HepG2 (cell line): ENCODE measurements around the gene USP9Y. TPM values are rescaled to one million over a fixed set of nuclear protein-coding genes. Genes with fewer than 3 reads are reported as not detected.

Source experiments
- ASH2L ChIP-seq: fragments of 300-600, 200-600 bp; sonication (generic); IDR thresholded peaks from 2 replicates; pipeline ENCODE4 v1.7.0; 2017; ENCODE audit warnings: low read depth, mild to moderate bottlenecking, moderate library complexity, mixed read lengths, low read length; ENCODE audit not compliant: insufficient read length
- MTA3 ChIP-seq: sonication (generic); formaldehyde crosslinking; IDR thresholded peaks from 2 replicates; pipeline ENCODE4 v1.4.0; 2020; ENCODE audit warnings: missing genetic modification reagents
- polyA plus RNA-seq, 8 experiments: library from polyadenylated mRNA; depleted of rRNA in 3 of 8; stranded (reverse) in 7 of 8; unstranded in 1 of 8; fragments of >200 nt; fragmentation: Illumina TruSeq in 4 of 8; extraction: Trizol in 4 of 8; gene quantifications; 2 replicates each; pipeline versions ENCODE4 v1.2.1 to v1.2.3, GENCODE V29; 2011 to 2016; ENCODE audit warnings: low read depth in 4 of 8, missing spikeins in 1 of 8, mixed read lengths in 1 of 8; ENCODE audit not compliant: insufficient read depth in 1 of 8
- total RNA-seq, 5 experiments: library from RNA; depleted of rRNA; stranded (reverse); fragments of >200 nt; fragmentation: Illumina TruSeq; extraction: Trizol; gene quantifications; 2 replicates each; pipeline ENCODE4 v1.2.3, GENCODE V29; 2016; ENCODE audit warnings: low read depth in 1 of 5
- TF ChIP-seq, protein P1 (sequence below): sonication (generic); formaldehyde crosslinking; IDR thresholded peaks from 2 replicates; pipeline ENCODE4 v1.5.0; 2020; ENCODE audit warnings: mild to moderate bottlenecking, missing genetic modification reagents
- TF ChIP-seq, protein P2 (sequence below): sonication (generic); formaldehyde crosslinking; IDR thresholded peaks from 2 replicates; pipeline ENCODE4 v1.5.1; 2020; ENCODE audit warnings: mild to moderate bottlenecking, moderate library complexity, missing genetic modification reagents
- TF ChIP-seq, protein P3 (sequence below): sonication (generic); formaldehyde crosslinking; IDR thresholded peaks from 2 replicates; pipeline ENCODE4 v1.4.0; 2020; ENCODE audit warnings: mild to moderate bottlenecking, missing genetic modification reagents, borderline replicate concordance

The USP9Y gene
- total and polyA plus RNA-seq, 2 of the 13 experiments (the other 11 are each of a cell fraction or from before 2014, with no cell fraction given): 14.6 to 41.9 TPM

DNA sequence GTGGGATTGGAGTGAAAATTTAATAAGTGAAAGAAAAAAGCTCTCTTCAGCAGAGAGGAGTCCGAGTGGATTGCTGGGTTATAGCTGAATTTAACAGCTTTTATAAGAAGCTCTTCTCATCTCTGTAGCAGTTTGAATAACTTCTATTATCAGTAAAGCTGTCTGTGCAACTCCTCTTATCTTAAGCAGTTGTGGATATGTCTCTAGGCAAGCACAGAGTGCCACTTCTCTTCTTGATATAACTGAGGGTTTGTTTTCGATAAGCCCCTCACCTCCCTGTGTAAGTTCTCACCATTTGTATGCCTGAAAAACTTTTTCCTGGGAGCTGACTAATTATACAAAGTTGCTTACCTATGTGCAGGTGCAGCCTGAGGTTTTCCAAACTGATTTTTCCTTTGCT lies 43.1 kb downstream of the USP9Y start (continued):
- TF ChIP-seq, protein P1, sequence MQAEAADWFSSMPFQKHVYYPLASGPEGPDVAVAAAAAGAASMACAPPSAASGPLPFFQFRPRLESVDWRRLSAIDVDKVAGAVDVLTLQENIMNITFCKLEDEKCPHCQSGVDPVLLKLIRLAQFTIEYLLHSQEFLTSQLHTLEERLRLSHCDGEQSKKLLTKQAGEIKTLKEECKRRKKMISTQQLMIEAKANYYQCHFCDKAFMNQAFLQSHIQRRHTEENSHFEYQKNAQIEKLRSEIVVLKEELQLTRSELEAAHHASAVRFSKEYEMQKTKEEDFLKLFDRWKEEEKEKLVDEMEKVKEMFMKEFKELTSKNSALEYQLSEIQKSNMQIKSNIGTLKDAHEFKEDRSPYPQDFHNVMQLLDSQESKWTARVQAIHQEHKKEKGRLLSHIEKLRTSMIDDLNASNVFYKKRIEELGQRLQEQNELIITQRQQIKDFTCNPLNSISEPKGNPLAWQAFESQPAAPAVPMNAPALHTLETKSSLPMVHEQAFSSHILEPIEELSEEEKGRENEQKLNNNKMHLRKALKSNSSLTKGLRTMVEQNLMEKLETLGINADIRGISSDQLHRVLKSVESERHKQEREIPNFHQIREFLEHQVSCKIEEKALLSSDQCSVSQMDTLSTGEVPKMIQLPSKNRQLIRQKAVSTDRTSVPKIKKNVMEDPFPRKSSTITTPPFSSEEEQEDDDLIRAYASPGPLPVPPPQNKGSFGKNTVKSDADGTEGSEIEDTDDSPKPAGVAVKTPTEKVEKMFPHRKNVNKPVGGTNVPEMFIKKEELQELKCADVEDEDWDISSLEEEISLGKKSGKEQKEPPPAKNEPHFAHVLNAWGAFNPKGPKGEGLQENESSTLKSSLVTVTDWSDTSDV (CRISPR knock-in tag): no peak
- TF ChIP-seq, protein P2, sequence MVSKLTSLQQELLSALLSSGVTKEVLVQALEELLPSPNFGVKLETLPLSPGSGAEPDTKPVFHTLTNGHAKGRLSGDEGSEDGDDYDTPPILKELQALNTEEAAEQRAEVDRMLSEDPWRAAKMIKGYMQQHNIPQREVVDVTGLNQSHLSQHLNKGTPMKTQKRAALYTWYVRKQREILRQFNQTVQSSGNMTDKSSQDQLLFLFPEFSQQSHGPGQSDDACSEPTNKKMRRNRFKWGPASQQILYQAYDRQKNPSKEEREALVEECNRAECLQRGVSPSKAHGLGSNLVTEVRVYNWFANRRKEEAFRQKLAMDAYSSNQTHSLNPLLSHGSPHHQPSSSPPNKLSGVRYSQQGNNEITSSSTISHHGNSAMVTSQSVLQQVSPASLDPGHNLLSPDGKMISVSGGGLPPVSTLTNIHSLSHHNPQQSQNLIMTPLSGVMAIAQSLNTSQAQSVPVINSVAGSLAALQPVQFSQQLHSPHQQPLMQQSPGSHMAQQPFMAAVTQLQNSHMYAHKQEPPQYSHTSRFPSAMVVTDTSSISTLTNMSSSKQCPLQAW (CRISPR knock-in tag): no peak
- TF ChIP-seq MTA3 (CRISPR knock-in tag) (no peak), ASH2L (no peak)
- TF ChIP-seq, protein P3, sequence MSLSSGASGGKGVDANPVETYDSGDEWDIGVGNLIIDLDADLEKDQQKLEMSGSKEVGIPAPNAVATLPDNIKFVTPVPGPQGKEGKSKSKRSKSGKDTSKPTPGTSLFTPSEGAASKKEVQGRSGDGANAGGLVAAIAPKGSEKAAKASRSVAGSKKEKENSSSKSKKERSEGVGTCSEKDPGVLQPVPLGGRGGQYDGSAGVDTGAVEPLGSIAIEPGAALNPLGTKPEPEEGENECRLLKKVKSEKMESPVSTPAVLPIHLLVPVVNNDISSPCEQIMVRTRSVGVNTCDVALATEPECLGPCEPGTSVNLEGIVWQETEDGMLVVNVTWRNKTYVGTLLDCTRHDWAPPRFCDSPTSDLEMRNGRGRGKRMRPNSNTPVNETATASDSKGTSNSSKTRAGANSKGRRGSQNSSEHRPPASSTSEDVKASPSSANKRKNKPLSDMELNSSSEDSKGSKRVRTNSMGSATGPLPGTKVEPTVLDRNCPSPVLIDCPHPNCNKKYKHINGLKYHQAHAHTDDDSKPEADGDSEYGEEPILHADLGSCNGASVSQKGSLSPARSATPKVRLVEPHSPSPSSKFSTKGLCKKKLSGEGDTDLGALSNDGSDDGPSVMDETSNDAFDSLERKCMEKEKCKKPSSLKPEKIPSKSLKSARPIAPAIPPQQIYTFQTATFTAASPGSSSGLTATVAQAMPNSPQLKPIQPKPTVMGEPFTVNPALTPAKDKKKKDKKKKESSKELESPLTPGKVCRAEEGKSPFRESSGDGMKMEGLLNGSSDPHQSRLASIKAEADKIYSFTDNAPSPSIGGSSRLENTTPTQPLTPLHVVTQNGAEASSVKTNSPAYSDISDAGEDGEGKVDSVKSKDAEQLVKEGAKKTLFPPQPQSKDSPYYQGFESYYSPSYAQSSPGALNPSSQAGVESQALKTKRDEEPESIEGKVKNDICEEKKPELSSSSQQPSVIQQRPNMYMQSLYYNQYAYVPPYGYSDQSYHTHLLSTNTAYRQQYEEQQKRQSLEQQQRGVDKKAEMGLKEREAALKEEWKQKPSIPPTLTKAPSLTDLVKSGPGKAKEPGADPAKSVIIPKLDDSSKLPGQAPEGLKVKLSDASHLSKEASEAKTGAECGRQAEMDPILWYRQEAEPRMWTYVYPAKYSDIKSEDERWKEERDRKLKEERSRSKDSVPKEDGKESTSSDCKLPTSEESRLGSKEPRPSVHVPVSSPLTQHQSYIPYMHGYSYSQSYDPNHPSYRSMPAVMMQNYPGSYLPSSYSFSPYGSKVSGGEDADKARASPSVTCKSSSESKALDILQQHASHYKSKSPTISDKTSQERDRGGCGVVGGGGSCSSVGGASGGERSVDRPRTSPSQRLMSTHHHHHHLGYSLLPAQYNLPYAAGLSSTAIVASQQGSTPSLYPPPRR (CRISPR knock-in tag): no peak
